Smooth muscle cell of the brain vasculature (primary cell): Measurements from ENCODE around the gene FAM209B.
"Not testable (repeated sequence)": the region's sequence is repeated elsewhere in the genome, so short reads cannot be mapped to it uniquely, and the experiment has no call there.

Experiments used
- DNase-seq: peaks from one replicate; pipeline ENCODE4 v3.0.0-alpha.2; 2012; ENCODE audit warnings: low read depth, low spot score

The FAM209B gene

GRCh38 chr20:56532946-56533345 is at the start of gene FAM209B:
TSS of gene FAM209B (plus strand) at chr20:56533246. CDS start at chr20:56533342, 96 bp downstream.
- not testable (repeated sequence) for DNase-seq

GRCh38 chr20:56483970-56484369 is 49.1 kb upstream of the FAM209B start:
- DNase-seq = no peak

- DNase-seq = no peak
Observed at GRCh38 chr20:56487216-56487615, 45.8 kb upstream of the FAM209B start.

GRCh38 chr20:56488566-56488965 is 44.5 kb upstream of the FAM209B start:
- no peak for DNase-seq

- no peak for DNase-seq
Observed at GRCh38 chr20:56501116-56501515, 31.9 kb upstream of the FAM209B start.

- DNase-seq = no peak
Observed at GRCh38 chr20:56503916-56504315, 29.1 kb upstream of the FAM209B start.

- no peak for DNase-seq
Observed at GRCh38 chr20:56504373-56505005, 28.6 kb upstream of the FAM209B start.

- DNase-seq = no peak
Observed at GRCh38 chr20:56506103-56506502, 26.9 kb upstream of the FAM209B start.

- DNase-seq = no peak
Observed at GRCh38 chr20:56511926-56512325, 21.1 kb upstream of the FAM209B start.

GRCh38 chr20:56513161-56514150 is 19.6 kb upstream of the FAM209B start:
- DNase-seq = no peak

GRCh38 chr20:56516631-56517030 is 16.4 kb upstream of the FAM209B start:
- DNase-seq = no peak

GRCh38 chr20:56517211-56517610 is 15.8 kb upstream of the FAM209B start:
- no peak for DNase-seq

GRCh38 chr20:56517641-56518040 is 15.4 kb upstream of the FAM209B start:
- DNase-seq = no peak

GRCh38 chr20:56518126-56518525 is 14.9 kb upstream of the FAM209B start:
- DNase-seq = no peak

GRCh38 chr20:56518721-56519398 is 14.2 kb upstream of the FAM209B start:
- DNase-seq = no peak

GRCh38 chr20:56519551-56519950 is 13.5 kb upstream of the FAM209B start:
- no peak for DNase-seq

GRCh38 chr20:56520180-56520579 is 12.9 kb upstream of the FAM209B start:
- no peak for DNase-seq

GRCh38 chr20:56520746-56521354 is 12.2 kb upstream of the FAM209B start:
- not testable (repeated sequence) for DNase-seq

- no peak for DNase-seq
Observed at GRCh38 chr20:56522311-56522710, 10.7 kb upstream of the FAM209B start.

GRCh38 chr20:56524444-56524843 is 8.6 kb upstream of the FAM209B start, which contains the start of gene FAM209A:
TSS of gene FAM209A (plus strand) at chr20:56524744. CDS start at chr20:56524809, 65 bp downstream.
- not testable (repeated sequence) for DNase-seq

GRCh38 chr20:56527521-56527920 is 5.5 kb upstream of the FAM209B start:
- DNase-seq = no peak

GRCh38 chr20:56537997-56538396 is 5.0 kb downstream of the FAM209B start:
- no peak for DNase-seq
